HG02610 (cell line): ENCODE data around the gene TPK1.
"Not testable (repeated sequence)": the region's sequence is repeated elsewhere in the genome, so short reads cannot be mapped to it uniquely, and the experiment has no call there.

Source experiments
- ATAC-seq: cut with Tn5 transposase; IDR thresholded peaks from one replicate; pipeline ENCODE4 v1.9.1; 2021; ENCODE audit warnings: mild to moderate bottlenecking, moderate library complexity; ENCODE audit not compliant: unreplicated experiment

The TPK1 gene

GRCh38 chr7:144780071-144780608, 55.7 kb downstream of the TPK1 start:
- no peak for ATAC-seq

GRCh38 chr7:144777889-144778288, 58.0 kb downstream of the TPK1 start:
- ATAC-seq: not testable (repeated sequence)

- no peak for ATAC-seq
Measured at GRCh38 chr7:144777005-144777839, 58.6 kb downstream of the TPK1 start.

GRCh38 chr7:144776447-144776846, 59.4 kb downstream of the TPK1 start:
- no peak for ATAC-seq

GRCh38 chr7:144775749-144776148, 60.1 kb downstream of the TPK1 start:
- no peak for ATAC-seq

- ATAC-seq: no peak
Measured at GRCh38 chr7:144771927-144772326, 63.9 kb downstream of the TPK1 start.

- no peak for ATAC-seq
Measured at GRCh38 chr7:144771174-144771573, 64.7 kb downstream of the TPK1 start.

- no peak for ATAC-seq
Measured at GRCh38 chr7:144769352-144769751, 66.5 kb downstream of the TPK1 start.

- ATAC-seq: no peak
Measured at GRCh38 chr7:144768633-144769032, 67.2 kb downstream of the TPK1 start.

- no peak for ATAC-seq
Measured at GRCh38 chr7:144763291-144763690, 72.6 kb downstream of the TPK1 start.

- no peak for ATAC-seq
Measured at GRCh38 chr7:144762853-144763252, 73.0 kb downstream of the TPK1 start.

GRCh38 chr7:144761493-144761892, 74.4 kb downstream of the TPK1 start:
- no peak for ATAC-seq

- no peak for ATAC-seq
Measured at GRCh38 chr7:144759653-144760052, 76.2 kb downstream of the TPK1 start.

GRCh38 chr7:144747936-144748335, 87.9 kb downstream of the TPK1 start:
- ATAC-seq: no peak

GRCh38 chr7:144738708-144739314, 97.0 kb downstream of the TPK1 start:
- ATAC-seq: peak; percentile 87

GRCh38 chr7:144738146-144738545, 97.7 kb downstream of the TPK1 start:
- ATAC-seq: no peak

- no peak for ATAC-seq
Measured at GRCh38 chr7:144736880-144737493, 98.9 kb downstream of the TPK1 start.

GRCh38 chr7:144735505-144736276, 100.2 kb downstream of the TPK1 start:
- ATAC-seq: no peak

- ATAC-seq: no peak
Measured at GRCh38 chr7:144731661-144732351, 104.0 kb downstream of the TPK1 start.

GRCh38 chr7:144730224-144730623, 105.6 kb downstream of the TPK1 start:
- no peak for ATAC-seq
